Liver (tissue), 9 donors: Measurements from ENCODE around the gene SGCG. TPM values are rescaled to one million over a fixed set of nuclear protein-coding genes. Genes with fewer than 3 reads are reported as not detected.

Experiments used
- DNase-seq: peaks from one replicate; pipeline ENCODE4 v3.0.0-alpha.2; 2017; ENCODE audit warnings: low spot score
- H3K27ac ChIP-seq, 2 donors: one replicate each; pipeline ENCODE4 v1.7.0; 2013; ENCODE audit warnings: inconsistent platforms in 2 of 2, low read length in 2 of 2, control low read depth in 1 of 2, low read depth in 1 of 2, mild to moderate bottlenecking in 1 of 2
- H3K27me3 ChIP-seq, 4 donors: one replicate each; pipeline versions ENCODE4 v1.6.1 to v1.7.0; 2013; ENCODE audit warnings: low read length in 3 of 4, inconsistent platforms in 1 of 4, mild to moderate bottlenecking in 1 of 4, moderate library complexity in 1 of 4; ENCODE audit not compliant: control insufficient read depth in 4 of 4, insufficient read depth in 4 of 4
- H3K36me3 ChIP-seq, 4 donors: one replicate each; pipeline versions ENCODE4 v1.6.1 to v1.7.0; 2013; ENCODE audit warnings: low read length in 3 of 4, mild to moderate bottlenecking in 3 of 4, low read depth in 1 of 4, moderate library complexity in 1 of 4; ENCODE audit not compliant: control insufficient read depth in 4 of 4, insufficient read depth in 3 of 4
- H3K4me1 ChIP-seq, 4 donors: one replicate each; pipeline versions ENCODE4 v1.6.1 to v1.7.0; 2013; ENCODE audit warnings: low read length in 3 of 4, mild to moderate bottlenecking in 3 of 4, moderate library complexity in 1 of 4; ENCODE audit not compliant: control insufficient read depth in 4 of 4, insufficient read depth in 4 of 4
- H3K4me3 ChIP-seq, 3 donors: one replicate each; pipeline versions ENCODE4 v1.6.1 to v1.7.0; 2013; ENCODE audit warnings: low read length in 3 of 3, control low read depth in 1 of 3, low read depth in 1 of 3, mild to moderate bottlenecking in 1 of 3
- H3K9ac ChIP-seq, 2 donors: one replicate each; pipeline ENCODE4 v1.7.0; 2013; ENCODE audit warnings: low read length in 2 of 2, mild to moderate bottlenecking in 2 of 2, moderate library complexity in 2 of 2, control low read depth in 1 of 2, low read depth in 1 of 2
- H3K9me3 ChIP-seq, 4 donors: one replicate each; pipeline versions ENCODE4 v1.6.1 to v1.7.0; 2013; ENCODE audit warnings: low read length in 3 of 4; ENCODE audit not compliant: control insufficient read depth in 4 of 4
- EGR1 ChIP-seq, 2 donors: IDR thresholded peaks; 2 replicates each; pipeline ENCODE4 v1.6.1; 2016 to 2018; ENCODE audit warnings: antibody characterized with exemption in 2 of 2, low read depth in 2 of 2
- HNF4A ChIP-seq, 2 donors: conservative IDR thresholded peaks; 2 replicates each; pipeline ENCODE4 v1.6.1; 2016; ENCODE audit warnings: antibody characterized with exemption in 2 of 2, mild to moderate bottlenecking in 2 of 2
- HNF4G ChIP-seq: IDR thresholded peaks from 2 replicates; pipeline ENCODE4 v1.6.1; 2016; ENCODE audit warnings: antibody characterized with exemption
- JUND ChIP-seq, 2 donors: IDR thresholded peaks; 2 replicates each; pipeline ENCODE4 v1.6.1; 2016; ENCODE audit warnings: antibody characterized with exemption in 2 of 2
- MAX ChIP-seq: IDR thresholded peaks from 2 replicates; pipeline ENCODE4 v1.6.1; 2016; ENCODE audit warnings: antibody characterized with exemption
- NR2F2 ChIP-seq: IDR thresholded peaks from 2 replicates; pipeline ENCODE4 v1.6.1; 2016; ENCODE audit warnings: antibody characterized with exemption
- WGBS: extraction: QIAGEN DNeasy Blood & Tissue Kit; methylation state at CpG from one replicate; pipeline ENCODE4 v1.1.7; 2013; 5-methylcytosine and 5-hydroxymethylcytosine counted together
- polyA plus RNA-seq, 2 donors: library from polyadenylated mRNA; stranded (reverse) in 1 of 2; unstranded in 1 of 2; fragments of 200-250 nt in 1 of 2; fragments of >200 nt in 1 of 2; fragmentation: Nextera tagmentation in 1 of 2; extraction: Ambion mirVana in 1 of 2; gene quantifications; one replicate each; pipeline versions ENCODE4 v1.2.1 to v1.2.3, GENCODE V29; 2013 to 2015
- total RNA-seq, 2 donors: library from RNA; depleted of rRNA; stranded (reverse); fragments of >200 nt; gene quantifications; one replicate each; pipeline ENCODE4 v1.2.3, GENCODE V29; 2014
- TF ChIP-seq, protein P1 (sequence below): fragments of 150-350 bp; IDR thresholded peaks from 2 replicates; pipeline ENCODE4 v1.5.1; 2017; ENCODE audit warnings: improper control_type of control experiment, low read depth, low read length; ENCODE audit not compliant: missing input control
- TF ChIP-seq, protein P2 (sequence below): IDR thresholded peaks from 2 replicates; pipeline ENCODE4 v1.6.1; 2016; ENCODE audit warnings: antibody characterized with exemption
- TF ChIP-seq, protein P3 (sequence below): IDR thresholded peaks from 2 replicates; pipeline ENCODE4 v1.6.1; 2016; ENCODE audit warnings: antibody characterized with exemption, mild to moderate bottlenecking
- donor health status: healthy.
- donor health status: healthy.
- donor health status: healthy.
- donor health status: healthy.
- donor health status: healthy.

SGCG gene
- total and polyA plus RNA-seq, 4 donors = not detected

DNA sequence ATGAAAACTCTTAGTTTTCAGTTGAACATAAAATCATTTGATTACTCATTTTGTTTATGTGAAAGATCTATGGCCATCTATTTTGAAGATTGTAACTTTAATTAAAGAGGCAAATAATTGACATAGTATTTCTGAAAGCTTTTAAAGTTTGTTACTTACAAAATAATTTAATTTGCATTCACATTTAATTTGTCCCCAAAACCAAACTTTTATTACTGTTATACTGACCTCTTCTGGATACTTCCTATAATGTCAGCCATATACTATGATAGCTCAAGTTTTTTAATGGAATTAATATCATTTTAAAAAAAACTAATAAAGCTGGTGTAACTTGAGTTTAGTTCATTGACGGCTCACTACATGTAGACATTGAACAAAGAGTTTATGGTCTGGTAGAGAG, 4.9 kb upstream of the SGCG start:
- Histone ChIP-seq H3K27ac (no peak overlapping the region), H3K36me3 (no peaks in the 10 kb centered on the region), H3K27me3 (peaks cover 0 to 6% (median 3%) of the 10 kb centered on the region in 4 donors), H3K9me3 (peaks cover 0 to 1% (median 0%) of the 10 kb centered on the region in 4 donors), H3K4me3 (no peak overlapping the region), H3K9ac (no peak overlapping the region), H3K4me1 (no peaks in the 10 kb centered on the region)
- TF ChIP-seq, protein P1, sequence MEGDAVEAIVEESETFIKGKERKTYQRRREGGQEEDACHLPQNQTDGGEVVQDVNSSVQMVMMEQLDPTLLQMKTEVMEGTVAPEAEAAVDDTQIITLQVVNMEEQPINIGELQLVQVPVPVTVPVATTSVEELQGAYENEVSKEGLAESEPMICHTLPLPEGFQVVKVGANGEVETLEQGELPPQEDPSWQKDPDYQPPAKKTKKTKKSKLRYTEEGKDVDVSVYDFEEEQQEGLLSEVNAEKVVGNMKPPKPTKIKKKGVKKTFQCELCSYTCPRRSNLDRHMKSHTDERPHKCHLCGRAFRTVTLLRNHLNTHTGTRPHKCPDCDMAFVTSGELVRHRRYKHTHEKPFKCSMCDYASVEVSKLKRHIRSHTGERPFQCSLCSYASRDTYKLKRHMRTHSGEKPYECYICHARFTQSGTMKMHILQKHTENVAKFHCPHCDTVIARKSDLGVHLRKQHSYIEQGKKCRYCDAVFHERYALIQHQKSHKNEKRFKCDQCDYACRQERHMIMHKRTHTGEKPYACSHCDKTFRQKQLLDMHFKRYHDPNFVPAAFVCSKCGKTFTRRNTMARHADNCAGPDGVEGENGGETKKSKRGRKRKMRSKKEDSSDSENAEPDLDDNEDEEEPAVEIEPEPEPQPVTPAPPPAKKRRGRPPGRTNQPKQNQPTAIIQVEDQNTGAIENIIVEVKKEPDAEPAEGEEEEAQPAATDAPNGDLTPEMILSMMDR = no peak
- TF ChIP-seq, protein P2, sequence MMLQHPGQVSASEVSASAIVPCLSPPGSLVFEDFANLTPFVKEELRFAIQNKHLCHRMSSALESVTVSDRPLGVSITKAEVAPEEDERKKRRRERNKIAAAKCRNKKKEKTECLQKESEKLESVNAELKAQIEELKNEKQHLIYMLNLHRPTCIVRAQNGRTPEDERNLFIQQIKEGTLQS = no peak
- TF ChIP-seq, protein P3, sequence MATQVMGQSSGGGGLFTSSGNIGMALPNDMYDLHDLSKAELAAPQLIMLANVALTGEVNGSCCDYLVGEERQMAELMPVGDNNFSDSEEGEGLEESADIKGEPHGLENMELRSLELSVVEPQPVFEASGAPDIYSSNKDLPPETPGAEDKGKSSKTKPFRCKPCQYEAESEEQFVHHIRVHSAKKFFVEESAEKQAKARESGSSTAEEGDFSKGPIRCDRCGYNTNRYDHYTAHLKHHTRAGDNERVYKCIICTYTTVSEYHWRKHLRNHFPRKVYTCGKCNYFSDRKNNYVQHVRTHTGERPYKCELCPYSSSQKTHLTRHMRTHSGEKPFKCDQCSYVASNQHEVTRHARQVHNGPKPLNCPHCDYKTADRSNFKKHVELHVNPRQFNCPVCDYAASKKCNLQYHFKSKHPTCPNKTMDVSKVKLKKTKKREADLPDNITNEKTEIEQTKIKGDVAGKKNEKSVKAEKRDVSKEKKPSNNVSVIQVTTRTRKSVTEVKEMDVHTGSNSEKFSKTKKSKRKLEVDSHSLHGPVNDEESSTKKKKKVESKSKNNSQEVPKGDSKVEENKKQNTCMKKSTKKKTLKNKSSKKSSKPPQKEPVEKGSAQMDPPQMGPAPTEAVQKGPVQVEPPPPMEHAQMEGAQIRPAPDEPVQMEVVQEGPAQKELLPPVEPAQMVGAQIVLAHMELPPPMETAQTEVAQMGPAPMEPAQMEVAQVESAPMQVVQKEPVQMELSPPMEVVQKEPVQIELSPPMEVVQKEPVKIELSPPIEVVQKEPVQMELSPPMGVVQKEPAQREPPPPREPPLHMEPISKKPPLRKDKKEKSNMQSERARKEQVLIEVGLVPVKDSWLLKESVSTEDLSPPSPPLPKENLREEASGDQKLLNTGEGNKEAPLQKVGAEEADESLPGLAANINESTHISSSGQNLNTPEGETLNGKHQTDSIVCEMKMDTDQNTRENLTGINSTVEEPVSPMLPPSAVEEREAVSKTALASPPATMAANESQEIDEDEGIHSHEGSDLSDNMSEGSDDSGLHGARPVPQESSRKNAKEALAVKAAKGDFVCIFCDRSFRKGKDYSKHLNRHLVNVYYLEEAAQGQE = no peak
- TF ChIP-seq JUND (IDR thresholded peaks at IDR 0.05) (no peak), HNF4G (no peak), MAX (no peak)
- WGBS = 31% methylated on average over 1 of the region's 1 CpG
- DNase-seq = no peak

DNA sequence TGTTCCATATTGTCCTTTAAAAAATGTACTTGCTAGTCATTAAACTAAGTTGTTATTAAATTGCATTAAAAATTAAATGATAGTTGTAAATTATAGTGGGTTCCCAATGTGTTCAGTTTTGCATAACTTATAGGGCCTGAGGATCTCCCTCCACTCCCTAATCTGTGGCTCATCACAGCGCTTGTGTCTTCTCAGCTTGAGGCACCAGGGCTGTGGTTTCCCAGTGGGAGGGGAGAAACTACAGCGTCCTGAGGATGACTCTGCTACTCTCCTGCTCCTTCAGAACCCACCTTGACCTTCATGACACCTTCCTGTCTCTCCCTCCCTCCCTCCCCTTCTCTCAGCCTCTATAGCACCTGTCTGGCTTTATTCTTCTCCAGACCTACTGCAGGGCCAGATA, 1.4 kb downstream of the SGCG start:
- Histone ChIP-seq H3K9ac (no peak overlapping the region), H3K4me1 (no peaks in the 10 kb centered on the region), H3K36me3 (no peaks in the 10 kb centered on the region), H3K27ac (no peak overlapping the region), H3K27me3 (peaks cover 0 to 3% (median 0%) of the 10 kb centered on the region in 4 donors), H3K9me3 (no peaks in the 10 kb centered on the region), H3K4me3 (no peak overlapping the region)
- no peak for TF ChIP-seq HNF4A (conservative IDR thresholded peaks at IDR 0.05)
- no peak for TF ChIP-seq EGR1 (IDR thresholded peaks at IDR 0.05; ENCODE audit: low read depth in 2 of 2)
- TF ChIP-seq, protein P2 = no peak
- TF ChIP-seq, protein P1 = no peak
- no peak for TF ChIP-seq HNF4G
- no peak for TF ChIP-seq MAX
- no peak for TF ChIP-seq NR2F2
- 60% methylated on average over 2 of the region's 2 CpGs for WGBS
- no peak for DNase-seq
